Osteocyte (in vitro differentiated cells): ENCODE data around the gene NAA10. TPM values are rescaled to one million over a fixed set of nuclear protein-coding genes. Genes with fewer than 3 reads are reported as not detected.

Source experiments
- DNase-seq: peaks from one replicate; pipeline ENCODE4 v3.0.0; 2021; ENCODE audit warnings: mixed read lengths; ENCODE audit not compliant: unreplicated experiment; ENCODE audit errors: extremely low spot score
- H3K27ac Mint-ChIP-seq: one replicate; pipeline ENCODE4 v1.8.0; 2021; ENCODE audit warnings: mild to moderate bottlenecking, mixed read lengths; ENCODE audit not compliant: unreplicated experiment
- H3K27me3 Mint-ChIP-seq: one replicate; pipeline ENCODE4 v1.8.0; 2021; ENCODE audit warnings: mixed read lengths; ENCODE audit not compliant: unreplicated experiment
- H3K36me3 Mint-ChIP-seq: one replicate; pipeline ENCODE4 v1.8.0; 2021; ENCODE audit warnings: mixed read lengths; ENCODE audit not compliant: unreplicated experiment
- H3K4me1 Mint-ChIP-seq: one replicate; pipeline ENCODE4 v1.8.0; 2021; ENCODE audit warnings: mixed read lengths; ENCODE audit not compliant: unreplicated experiment
- H3K4me3 Mint-ChIP-seq: one replicate; pipeline ENCODE4 v1.8.0; 2021; ENCODE audit warnings: mild to moderate bottlenecking, moderate library complexity, mixed read lengths; ENCODE audit not compliant: unreplicated experiment
- H3K9me3 Mint-ChIP-seq: one replicate; pipeline ENCODE4 v1.8.0; 2021; ENCODE audit warnings: mixed read lengths; ENCODE audit not compliant: unreplicated experiment
- CTCF ChIP-seq: fragments of 200-600 bp; sonication (generic); IDR thresholded peaks from 2 replicates; pipeline ENCODE4 v1.5.0; 2021; ENCODE audit warnings: antibody characterized with exemption, mild to moderate bottlenecking, moderate library complexity
- total RNA-seq: library from RNA; stranded (reverse); gene quantifications from 2 replicates; pipeline ENCODE4 v1.2.1, GENCODE V29; 2021

Gene NAA10
- total RNA-seq, 1 donor from 2014 or later = 96.6 TPM

GRCh38 chrX:153960786-153961185 is 25.9 kb upstream of the NAA10 start:
- TF ChIP-seq CTCF = no peak
- H3K9me3 Mint-ChIP-seq = no peaks in the 10 kb centered on the region
- no peak for DNase-seq
- H3K36me3 Mint-ChIP-seq = peaks cover 28% of the 10 kb centered on the region
- H3K4me1 Mint-ChIP-seq = no peaks in the 10 kb centered on the region
- no peaks in the 10 kb centered on the region for H3K27me3 Mint-ChIP-seq
- H3K27ac Mint-ChIP-seq = no peak overlapping the region
- H3K4me3 Mint-ChIP-seq = no peak overlapping the region

- H3K27ac Mint-ChIP-seq = no peak overlapping the region
- no peaks in the 10 kb centered on the region for H3K9me3 Mint-ChIP-seq
- TF ChIP-seq CTCF = no peak
- DNase-seq = no peak
- H3K4me1 Mint-ChIP-seq = no peaks in the 10 kb centered on the region
- no peak overlapping the region for H3K4me3 Mint-ChIP-seq
- H3K36me3 Mint-ChIP-seq = peaks cover 32% of the 10 kb centered on the region
- H3K27me3 Mint-ChIP-seq = no peaks in the 10 kb centered on the region
These were observed 25.2 kb upstream of the NAA10 start for GRCh38 chrX:153960077-153960476.

GRCh38 chrX:153959649-153960048 is 24.8 kb upstream of the NAA10 start:
- no peaks in the 10 kb centered on the region for H3K9me3 Mint-ChIP-seq
- H3K27ac Mint-ChIP-seq = no peak overlapping the region
- no peaks in the 10 kb centered on the region for H3K4me1 Mint-ChIP-seq
- DNase-seq = no peak
- H3K27me3 Mint-ChIP-seq = no peaks in the 10 kb centered on the region
- no peak overlapping the region for H3K4me3 Mint-ChIP-seq
- no peak for TF ChIP-seq CTCF
- peaks cover 35% of the 10 kb centered on the region for H3K36me3 Mint-ChIP-seq

- H3K36me3 Mint-ChIP-seq = peaks cover 40% of the 10 kb centered on the region
- no peak for DNase-seq
- no peak for TF ChIP-seq CTCF
- no peak overlapping the region for H3K4me3 Mint-ChIP-seq
- no peak overlapping the region for H3K27ac Mint-ChIP-seq
- H3K27me3 Mint-ChIP-seq = no peaks in the 10 kb centered on the region
- peaks cover 2% of the 10 kb centered on the region for H3K4me1 Mint-ChIP-seq
- H3K9me3 Mint-ChIP-seq = no peaks in the 10 kb centered on the region
These were observed 23.8 kb upstream of the NAA10 start for GRCh38 chrX:153958605-153959004.

- no peak for TF ChIP-seq CTCF
- H3K4me3 Mint-ChIP-seq = no peak overlapping the region
- peaks cover 5% of the 10 kb centered on the region for H3K4me1 Mint-ChIP-seq
- H3K9me3 Mint-ChIP-seq = no peaks in the 10 kb centered on the region
- H3K27ac Mint-ChIP-seq = no peak overlapping the region
- H3K27me3 Mint-ChIP-seq = no peaks in the 10 kb centered on the region
- no peak for DNase-seq
- H3K36me3 Mint-ChIP-seq = peaks cover 40% of the 10 kb centered on the region
These were observed 22.4 kb upstream of the NAA10 start for GRCh38 chrX:153957224-153957623.
